Effector CD8-positive, alpha-beta T cell (primary cell): ENCODE results near the gene TBX4.

Source experiments
- DNase-seq: peaks from one replicate; lab custom pipeline; 2025; lab: John Stamatoyannopoulos, UW

Gene TBX4

DNA sequence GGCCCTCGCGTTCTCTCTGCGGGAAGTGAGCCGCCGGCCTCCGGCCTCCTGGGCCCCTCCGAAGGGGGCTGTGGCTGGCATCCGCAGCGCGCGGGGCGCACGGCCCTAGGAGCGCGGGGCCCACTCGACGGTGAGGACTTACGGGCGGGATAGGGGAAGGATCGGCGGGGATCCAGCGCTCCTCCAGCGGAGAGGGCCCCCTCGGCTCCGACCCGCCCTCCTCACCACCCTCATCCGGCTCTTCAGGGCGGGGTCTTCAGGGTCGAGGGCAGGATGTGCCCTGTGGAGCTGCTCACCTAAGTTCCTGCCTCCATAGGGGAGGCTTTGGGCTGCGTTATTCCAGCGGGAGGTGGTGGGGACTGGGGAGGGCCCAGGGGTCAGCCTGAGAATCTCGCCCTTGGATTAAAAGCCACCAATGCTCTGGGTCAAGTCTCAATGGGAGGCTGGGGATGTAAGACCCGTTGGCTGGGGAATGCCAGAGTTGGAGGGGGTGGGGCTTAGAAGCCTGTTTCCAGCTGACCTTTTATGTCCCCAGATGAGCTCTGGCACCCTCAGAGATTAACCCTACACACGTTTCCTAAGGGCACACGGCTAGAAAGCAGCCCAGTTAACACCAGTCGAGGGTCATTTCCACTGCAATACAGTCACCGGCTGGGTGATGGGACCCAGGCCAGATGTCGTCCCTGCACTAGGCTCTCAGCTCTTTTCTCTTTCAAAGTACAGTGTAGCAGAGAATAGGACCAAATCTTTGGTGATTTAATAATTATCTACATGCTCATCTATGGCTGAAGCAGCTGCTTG lies 39.2 kb upstream of the TBX4 start:
- no peak for DNase-seq

DNA sequence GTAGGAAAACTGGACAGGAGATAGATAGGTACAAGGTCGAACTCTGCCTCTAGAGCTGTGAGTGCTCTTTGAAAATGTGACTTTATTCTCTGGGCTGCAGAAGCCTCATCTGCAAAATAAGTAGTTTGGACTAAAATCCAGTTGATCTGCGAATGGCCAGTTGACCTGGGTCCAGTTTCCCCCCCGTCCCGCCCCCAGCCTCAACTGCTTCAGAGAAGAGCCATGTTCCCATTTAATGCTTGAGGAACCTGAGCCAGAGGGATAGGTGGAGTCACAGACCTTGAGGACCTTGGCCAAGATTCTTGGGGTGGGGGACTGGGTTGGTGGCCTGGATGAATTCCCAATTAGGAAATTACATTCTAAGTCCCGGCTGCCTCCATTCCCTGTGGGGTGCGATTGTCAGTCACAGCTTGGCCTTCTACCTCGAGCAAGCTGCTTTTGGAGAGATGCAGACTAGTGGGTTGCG lies 38.5 kb upstream of the TBX4 start:
- no peak for DNase-seq

DNA sequence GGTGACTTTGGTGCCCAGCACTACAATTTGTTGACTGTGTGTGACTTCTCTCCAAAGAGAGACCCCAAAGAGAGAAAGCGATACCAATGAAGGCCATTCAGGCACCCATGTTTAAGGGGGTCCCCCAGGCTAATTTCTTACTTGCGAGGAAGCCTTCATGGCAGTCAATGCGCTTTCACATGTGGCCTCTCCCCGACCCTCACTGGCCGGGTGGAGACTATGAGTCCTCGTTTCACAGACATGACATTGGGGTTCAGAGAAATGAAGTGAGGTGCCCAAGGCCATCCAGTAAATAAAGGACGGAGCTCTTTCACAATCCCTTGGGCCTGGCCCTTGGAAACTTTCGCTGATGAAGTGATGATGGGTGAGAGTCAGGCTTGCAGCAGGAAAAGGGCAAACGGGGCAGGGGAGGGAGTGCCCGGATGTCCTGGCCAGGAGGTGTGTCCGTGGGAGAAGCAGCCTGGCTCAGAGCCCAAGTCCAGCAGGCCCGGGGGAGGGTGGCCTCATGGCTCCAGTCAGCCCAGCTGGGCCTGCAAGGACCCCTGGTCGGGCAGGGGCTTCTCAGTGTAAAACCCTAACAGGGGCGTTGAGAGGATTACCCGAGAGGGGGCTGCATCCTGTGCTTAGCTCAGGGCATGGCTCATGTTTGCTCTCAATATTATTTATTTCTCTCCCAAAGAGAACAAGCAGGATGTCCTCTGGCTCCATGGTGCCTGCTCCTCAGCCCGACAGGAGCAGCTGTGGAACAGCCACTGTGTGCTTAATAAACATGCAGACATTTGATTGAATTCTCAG lies 37.9 kb upstream of the TBX4 start:
- no peak for DNase-seq

DNA sequence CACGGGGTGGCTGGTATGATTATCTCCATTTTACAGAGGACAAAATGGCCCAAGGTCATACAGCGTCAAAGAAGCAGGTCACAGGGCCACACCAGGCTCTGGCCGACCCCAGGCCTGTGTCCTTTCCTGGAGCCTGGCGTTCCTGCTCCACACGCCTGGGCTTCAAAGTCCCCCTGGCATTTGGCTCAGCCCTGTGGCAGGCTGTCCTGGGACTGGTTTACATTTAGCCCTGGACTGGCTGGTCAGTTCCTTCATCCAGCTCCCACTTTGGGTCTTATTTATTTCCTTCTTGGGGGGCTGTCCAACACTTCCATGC lies 37.3 kb upstream of the TBX4 start:
- DNase-seq, result no peak

DNA sequence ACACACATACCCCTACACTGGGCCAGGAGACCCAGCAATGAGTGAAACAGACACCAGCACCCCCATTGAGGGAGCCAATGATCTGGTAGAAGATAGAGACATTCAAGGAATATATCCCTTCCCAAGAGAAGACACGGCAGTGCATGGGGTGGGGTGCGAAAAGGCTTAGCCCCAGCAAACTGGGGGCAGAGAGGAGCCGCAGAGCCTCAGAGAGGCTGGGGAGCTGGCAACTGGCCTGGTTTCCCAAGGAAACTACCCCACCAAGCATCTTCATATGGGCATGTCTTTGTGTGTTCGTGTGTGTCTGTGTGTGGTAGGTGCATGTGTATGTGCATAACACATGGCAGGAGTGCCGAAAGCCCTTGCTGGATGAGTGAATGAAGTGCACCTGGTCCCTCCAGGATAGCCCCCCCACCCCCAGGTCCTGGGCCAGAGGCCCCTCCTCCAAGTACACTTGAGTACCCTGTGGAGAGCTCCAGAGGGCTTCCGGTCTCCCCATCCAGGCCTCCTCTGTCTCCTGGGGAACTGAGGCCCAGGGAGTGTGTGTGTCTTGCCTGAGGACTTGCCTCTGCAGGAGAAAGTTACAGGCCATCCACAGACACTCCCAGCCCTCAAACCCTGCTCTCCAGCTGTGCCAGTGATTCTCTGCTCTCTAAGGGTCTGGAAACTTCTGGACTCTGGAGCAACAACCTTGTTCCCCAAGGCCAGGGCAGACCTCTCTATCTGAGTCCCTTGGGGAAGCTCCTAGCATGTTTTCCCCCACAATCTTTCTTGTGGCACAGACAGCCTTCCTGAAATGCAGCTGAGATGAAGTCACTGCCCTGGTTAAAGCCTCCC lies 36.6 kb upstream of the TBX4 start:
- no peak for DNase-seq

DNA sequence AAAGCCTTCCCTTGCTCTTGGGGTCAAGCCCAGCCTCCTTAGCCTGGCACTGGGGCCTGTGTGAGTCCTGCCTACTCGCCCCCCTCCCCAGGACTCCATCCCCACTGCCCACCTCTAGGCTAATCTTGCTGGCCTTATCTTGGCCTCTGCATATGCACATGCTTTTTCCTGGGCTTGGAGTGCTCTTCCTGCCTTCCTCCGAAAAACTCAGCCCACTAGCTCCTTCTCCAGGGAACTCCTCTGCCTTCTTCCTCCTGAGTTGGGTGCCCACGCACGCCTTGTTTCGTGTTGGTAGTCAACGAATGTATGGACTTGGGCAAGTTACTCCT lies 36.0 kb upstream of the TBX4 start:
- DNase-seq, result no peak

DNA sequence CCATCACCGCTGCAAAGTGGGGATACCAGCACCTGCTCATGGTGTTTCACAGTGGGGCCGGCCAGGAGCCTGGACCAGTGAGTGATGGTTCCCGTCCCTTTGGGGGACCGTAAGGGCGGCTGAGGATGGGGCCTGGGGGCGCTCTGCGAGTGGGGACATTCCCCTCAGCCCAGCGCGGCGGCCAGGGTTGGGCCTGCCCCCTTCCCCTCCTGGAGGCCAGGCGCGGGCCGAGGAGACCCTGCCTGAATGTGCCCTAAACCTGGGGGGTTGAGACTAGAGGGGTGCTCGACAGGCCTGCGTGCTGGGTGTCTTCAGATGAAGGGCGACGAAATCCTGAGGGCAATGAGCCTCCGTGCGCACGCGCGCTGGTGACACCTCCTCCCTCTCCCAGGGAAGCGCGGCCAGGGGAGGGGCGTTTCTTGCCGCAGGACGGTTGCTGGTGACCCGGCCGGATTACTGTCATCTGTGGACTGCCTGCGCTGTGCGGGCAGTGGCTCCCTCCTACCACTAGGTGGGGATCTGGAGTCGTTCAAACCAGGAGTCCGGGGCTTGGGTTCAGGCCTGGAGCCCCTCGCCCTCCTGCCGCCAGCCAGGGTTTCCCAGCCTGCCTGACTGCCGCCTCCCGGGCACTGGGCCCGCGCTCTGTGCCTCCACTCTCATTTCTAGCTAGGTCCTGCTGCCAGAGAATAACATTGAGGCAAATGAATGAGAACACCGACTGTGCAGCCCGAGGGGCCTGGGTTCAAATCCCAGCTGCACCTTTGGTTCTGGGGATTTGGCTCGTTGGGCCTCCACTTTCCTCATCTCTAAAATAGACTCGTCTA lies 35.5 kb upstream of the TBX4 start:
- DNase-seq, result peak; percentile 43

DNA sequence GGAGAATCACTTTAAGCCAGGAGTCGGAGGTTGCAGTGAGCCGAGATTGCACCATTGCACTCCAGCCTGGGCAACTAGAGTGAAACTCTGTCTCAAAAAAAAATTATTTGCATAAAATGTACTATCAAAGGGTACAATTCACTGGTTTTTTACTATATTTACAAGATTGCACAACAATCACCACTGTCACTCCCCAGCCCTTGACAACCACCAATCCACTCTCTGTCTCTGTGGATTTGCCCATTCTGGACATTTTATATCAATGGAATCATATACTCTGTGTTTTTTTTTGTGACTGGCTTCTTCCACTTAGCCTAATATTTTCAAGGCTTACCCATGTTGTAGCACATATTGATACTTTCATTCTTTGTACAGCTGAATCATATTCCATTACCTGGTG lies 33.8 kb upstream of the TBX4 start:
- no peak for DNase-seq

DNA sequence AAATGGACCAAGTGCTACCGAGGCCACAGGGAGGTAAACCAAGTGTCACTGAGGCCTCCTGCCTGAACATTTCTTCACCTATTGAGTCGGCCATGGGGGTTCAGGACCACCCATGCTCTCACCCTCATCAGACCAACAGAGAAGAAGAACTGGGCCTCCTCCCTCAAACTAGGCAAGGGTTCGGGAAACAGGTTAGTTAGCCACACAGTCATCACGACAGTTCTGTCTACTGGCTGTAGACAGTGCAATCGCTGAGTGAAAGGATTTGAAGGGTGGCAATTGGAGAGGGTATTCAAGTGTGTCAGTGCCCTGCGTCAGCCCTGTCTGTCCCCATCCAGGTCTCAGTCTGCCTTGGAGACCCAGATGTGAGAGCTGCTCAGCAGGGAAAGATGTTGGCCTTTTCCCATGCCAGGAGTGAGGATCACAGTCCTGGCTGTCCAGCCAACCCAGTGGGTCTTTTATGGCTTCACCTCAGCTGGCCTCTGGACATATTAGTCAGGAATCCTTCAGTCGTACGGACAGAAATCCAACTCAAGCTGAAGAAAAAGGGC lies 32.7 kb upstream of the TBX4 start:
- no peak for DNase-seq

DNA sequence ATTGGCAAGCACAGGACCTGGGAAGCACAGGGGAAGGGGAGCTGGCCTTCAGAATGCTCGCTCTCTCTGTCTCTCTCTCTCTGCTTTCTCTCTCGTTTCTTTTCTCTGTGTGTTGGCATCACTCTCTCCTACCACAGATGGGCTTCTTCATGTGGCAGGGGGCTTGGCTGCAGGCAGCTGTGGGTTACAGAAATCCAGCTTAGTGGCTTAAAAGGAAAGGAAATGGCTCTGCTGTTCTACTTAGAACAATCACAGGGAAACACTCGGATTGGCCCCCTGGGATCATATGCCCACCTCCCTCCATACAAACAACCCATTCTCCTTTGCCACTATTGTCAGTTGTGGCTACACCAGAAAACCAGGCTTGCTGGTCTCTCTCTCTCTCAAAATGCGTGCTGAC lies 32.2 kb upstream of the TBX4 start:
- no peak for DNase-seq

DNA sequence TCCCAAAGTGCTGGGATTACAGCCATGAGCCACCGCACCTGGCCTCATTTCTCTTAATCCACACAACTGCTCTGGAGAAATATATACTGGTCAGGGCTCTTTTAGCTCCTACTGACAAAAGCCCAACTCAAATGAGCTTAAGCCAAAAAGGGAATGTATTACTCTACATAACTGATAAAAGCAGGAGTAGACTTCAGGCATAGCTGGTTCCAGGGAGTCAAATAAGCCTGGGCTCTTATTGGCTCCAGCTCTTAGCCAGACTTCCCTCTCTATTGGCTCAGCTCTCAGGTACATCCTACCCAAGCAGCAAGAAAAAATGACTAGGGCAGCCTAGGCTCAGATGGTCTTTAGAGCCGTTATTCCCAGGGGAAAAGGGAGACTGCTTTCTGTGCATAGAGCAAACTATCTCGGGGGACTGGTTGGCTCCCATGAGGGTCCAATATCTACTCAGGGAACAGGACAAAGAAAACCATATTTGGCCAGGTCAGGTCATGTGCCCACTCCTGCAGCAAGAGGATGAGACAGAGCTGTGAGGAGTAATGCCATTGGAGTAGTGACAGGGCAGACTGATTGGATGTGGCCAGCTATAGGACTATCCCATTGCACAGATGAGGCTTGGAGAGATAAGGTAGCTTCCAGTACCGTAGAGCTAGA lies 31.4 kb upstream of the TBX4 start:
- DNase-seq, result no peak

DNA sequence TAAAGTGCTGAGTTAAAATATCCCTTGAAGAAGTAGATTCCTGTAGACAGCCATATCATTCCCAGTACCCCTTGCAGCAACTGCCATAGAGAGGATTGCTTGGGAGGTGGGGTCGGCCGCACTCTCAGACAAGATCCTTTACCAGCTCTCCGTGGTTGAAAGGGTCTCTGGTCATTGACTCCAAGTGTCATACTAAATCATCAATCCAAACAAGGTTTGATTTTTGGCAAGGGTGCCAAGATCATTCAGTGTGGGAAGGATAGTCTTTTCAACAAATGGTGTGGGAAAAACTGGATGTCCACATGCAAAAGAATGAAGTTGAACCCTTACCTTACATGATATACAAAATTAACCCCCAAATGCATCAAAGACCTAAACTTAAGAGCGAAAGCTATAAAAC lies 30.8 kb upstream of the TBX4 start:
- no peak for DNase-seq

DNA sequence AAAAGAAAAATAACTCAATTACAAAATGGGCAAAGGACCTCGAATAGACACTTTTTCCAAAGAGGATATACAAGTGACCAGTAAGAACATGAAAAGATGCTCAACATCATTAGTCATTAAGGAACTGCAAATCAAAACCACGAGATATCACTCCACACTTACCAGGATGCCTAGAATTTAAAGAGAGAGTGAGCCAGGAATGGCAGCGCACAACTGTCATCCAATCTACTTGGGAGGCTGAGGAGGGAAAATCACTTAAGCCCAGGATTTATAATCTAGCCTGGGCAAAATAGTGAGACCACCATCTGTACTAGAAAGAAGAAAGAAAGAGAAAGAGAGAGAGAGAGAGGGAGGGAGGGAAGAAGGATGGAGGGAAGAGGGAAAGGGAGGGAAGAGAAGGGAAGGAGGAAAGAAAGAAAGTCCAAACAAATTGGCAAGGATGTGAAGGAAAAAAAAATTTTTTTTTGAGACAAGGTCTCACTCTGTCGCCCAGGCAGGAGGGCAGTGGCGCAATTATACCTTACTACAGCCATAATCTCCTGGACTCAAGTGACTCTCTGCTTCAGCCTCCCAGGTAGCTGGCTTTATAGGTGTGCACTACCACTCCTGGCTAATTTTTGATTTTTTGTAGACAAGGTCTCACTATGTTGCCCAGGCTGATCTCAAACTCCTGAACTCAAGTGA lies 30.0 kb upstream of the TBX4 start:
- no peak for DNase-seq

DNA sequence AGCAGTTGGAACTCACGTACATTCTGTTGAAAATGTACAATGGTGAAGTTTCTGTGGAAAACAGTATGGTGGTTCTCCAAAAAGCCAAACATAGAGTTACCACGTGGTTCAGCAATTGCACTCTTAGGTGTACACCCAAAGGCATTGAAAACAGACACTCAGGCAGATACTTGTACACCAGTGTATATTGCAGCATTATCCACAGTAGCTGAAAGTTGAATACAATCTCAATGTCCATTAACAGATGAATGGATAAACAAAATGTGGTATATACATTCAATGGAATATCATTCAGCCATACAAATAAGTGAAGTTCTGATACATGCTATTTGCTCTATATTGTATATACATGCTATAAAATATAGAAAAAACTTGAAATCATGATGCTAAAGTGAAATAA lies 29.4 kb upstream of the TBX4 start:
- no peak for DNase-seq

DNA sequence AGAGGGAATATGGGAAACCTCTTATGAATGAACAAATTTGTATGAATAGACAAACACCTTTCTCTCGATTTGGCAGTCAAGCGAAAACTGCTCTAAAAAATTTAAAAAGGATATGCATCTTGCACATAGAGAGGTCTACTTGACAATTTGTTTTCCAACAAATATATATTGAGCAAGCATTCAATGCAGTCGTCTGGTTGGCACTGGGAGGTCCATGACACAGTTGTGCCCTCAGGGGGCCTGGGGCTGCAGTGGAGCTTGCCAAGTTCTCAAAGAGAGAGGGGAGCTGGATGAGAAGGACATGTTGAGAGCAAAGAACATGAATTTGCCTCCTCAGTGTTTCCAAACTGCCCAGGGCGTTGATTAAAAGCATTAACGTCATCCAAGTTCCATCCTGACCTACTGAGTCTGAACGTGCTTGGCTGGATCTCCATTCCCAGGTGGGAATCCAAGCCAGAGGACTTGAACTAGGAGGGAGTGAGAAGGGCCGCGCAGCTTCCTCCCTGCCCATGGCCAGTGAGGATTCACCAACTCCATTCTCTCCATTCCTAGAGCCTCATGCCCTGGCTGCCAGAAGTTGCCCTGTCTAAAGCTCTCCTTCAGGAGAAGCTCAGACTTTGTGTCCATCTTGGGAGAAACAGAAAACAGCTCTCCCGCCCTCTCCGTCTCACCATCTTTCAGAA lies 28.1 kb upstream of the TBX4 start:
- DNase-seq, result no peak

DNA sequence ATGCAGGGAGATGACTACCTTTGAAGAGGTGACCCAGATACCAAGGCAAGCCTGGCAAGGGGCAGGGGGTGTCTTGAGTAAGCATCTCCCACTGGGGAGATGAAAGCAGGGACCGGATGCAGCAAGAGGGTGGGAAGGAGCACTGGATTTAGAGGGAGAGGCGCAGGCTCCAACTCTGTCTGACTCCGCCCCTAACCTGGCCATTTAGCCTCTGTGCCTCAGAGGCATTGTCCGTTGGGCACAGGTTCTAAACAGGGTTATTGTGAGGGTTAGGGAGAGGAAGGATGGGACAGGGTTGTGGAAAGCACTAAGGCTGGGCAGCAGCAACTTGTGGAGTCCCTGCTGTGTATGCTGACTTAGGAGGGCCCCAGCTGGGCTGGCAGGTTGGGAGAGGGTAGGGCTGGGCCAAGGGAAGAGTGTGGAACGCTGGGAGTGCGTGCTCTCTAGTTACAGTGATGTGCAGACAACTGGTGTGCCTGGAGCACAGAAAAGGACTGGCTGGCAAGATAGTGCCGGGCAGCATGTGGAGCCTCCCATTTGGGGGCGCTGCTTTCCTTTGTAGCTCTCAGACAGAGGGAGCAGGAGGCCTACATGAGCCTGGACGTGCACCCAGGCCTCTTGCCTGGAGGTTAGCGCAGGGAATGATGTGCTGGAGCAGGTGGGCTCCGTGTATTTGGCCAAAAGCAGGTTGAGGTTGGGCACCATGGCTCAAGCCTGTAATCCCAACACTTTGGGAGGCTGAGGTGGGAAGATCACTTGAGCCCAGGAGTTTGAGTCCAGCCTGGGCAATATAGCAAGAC lies 26.3 kb upstream of the TBX4 start:
- DNase-seq, result no peak

DNA sequence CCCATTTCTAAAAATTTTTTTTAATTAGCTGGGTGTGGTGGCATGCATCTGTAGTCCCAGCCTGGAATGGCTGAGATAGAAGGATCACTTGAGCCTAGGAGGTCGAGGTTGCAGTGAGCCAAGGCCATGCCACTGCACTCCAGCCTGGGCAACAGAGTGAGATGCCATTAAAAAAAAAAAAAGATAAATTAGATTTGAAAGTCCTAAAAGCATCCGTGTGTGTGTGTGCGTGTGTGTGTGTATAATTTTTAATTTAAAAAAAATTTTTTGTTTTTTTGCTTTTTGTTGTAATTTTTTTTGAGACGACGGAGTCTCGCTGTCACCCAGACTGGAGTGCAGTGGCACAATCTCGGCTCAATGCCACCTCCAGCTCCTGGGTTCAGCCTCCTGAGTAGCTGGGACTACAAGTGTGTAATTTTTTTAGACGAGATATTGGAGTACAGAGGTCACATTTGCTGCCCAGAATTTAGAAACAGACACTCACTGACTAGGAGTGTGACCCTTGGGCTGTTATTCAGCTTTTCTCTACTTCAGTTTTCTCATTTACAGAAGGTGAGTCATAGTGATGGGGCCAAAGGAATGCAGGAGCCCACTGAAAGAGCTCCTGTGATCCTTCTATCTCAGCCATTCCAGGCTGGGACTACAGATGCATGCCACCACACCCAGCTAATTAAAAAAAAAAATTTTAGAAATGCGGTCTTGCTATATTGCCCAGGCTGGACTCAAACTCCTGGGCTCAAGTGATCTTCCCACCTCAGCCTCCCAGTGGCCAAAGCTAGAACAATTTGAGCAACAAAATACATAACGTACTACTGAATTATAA lies 25.5 kb upstream of the TBX4 start:
- no peak for DNase-seq

DNA sequence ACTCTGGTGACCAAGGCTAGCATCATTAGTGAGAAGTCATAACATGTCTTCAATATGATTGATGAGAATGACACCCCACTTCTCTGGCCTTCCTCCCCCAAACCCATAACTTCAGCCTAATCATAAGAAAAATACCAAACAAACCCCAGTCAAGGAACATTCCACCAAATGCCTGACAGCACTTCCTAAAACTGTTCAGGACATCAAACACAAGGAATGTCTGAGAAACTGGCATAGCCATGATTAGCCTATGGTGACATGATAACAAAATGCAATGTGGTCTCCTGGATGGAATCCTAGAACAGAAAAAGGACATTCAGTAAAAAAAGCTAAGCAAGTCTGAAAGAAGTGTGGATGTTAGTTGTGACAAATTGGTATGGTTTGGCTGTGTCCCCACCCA lies 24.7 kb upstream of the TBX4 start:
- no peak for DNase-seq
